Liver (tissue), 3 donors: ENCODE measurements around the gene CHCHD4.

Experiments
- CTCF ChIP-seq: fragments of 150-350 bp; IDR thresholded peaks from 2 replicates; pipeline ENCODE4 v1.5.1; 2017; ENCODE audit warnings: improper control_type of control experiment, low read depth, low read length; ENCODE audit not compliant: missing input control
- FOXA2 ChIP-seq: IDR thresholded peaks from 2 replicates; pipeline ENCODE4 v1.6.1; 2016; ENCODE audit warnings: antibody characterized with exemption
- HNF4A ChIP-seq, 2 donors: conservative IDR thresholded peaks; 2 replicates each; pipeline ENCODE4 v1.6.1; 2016; ENCODE audit warnings: antibody characterized with exemption in 2 of 2, mild to moderate bottlenecking in 2 of 2
- TF ChIP-seq, protein P1 (sequence below): IDR thresholded peaks from 2 replicates; pipeline ENCODE4 v1.6.1; 2016; ENCODE audit warnings: antibody characterized with exemption
- TF ChIP-seq, protein P2 (sequence below): IDR thresholded peaks from 2 replicates; pipeline ENCODE4 v1.6.1; 2016; ENCODE audit warnings: antibody characterized with exemption, mild to moderate bottlenecking
- TF ChIP-seq, protein P3 (sequence below): IDR thresholded peaks from 2 replicates; pipeline ENCODE4 v1.6.1; 2016; ENCODE audit warnings: antibody characterized with exemption
- donor health status: healthy.
- donor health status: healthy.

- TF ChIP-seq, protein P1, sequence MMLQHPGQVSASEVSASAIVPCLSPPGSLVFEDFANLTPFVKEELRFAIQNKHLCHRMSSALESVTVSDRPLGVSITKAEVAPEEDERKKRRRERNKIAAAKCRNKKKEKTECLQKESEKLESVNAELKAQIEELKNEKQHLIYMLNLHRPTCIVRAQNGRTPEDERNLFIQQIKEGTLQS = no peak
- TF ChIP-seq CTCF (no peak), HNF4A (conservative IDR thresholded peaks at IDR 0.05) (no peak), FOXA2 (no peak)
- TF ChIP-seq, protein P2, sequence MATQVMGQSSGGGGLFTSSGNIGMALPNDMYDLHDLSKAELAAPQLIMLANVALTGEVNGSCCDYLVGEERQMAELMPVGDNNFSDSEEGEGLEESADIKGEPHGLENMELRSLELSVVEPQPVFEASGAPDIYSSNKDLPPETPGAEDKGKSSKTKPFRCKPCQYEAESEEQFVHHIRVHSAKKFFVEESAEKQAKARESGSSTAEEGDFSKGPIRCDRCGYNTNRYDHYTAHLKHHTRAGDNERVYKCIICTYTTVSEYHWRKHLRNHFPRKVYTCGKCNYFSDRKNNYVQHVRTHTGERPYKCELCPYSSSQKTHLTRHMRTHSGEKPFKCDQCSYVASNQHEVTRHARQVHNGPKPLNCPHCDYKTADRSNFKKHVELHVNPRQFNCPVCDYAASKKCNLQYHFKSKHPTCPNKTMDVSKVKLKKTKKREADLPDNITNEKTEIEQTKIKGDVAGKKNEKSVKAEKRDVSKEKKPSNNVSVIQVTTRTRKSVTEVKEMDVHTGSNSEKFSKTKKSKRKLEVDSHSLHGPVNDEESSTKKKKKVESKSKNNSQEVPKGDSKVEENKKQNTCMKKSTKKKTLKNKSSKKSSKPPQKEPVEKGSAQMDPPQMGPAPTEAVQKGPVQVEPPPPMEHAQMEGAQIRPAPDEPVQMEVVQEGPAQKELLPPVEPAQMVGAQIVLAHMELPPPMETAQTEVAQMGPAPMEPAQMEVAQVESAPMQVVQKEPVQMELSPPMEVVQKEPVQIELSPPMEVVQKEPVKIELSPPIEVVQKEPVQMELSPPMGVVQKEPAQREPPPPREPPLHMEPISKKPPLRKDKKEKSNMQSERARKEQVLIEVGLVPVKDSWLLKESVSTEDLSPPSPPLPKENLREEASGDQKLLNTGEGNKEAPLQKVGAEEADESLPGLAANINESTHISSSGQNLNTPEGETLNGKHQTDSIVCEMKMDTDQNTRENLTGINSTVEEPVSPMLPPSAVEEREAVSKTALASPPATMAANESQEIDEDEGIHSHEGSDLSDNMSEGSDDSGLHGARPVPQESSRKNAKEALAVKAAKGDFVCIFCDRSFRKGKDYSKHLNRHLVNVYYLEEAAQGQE = no peak
- TF ChIP-seq, protein P3, sequence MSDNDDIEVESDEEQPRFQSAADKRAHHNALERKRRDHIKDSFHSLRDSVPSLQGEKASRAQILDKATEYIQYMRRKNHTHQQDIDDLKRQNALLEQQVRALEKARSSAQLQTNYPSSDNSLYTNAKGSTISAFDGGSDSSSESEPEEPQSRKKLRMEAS = no peak
Observed at GRCh38 chr3:14123308-14124222, 1.1 kb downstream of the CHCHD4 start.
